Measurements from ENCODE around the gene DCAF5. TPM values are rescaled to one million over a fixed set of nuclear protein-coding genes. Genes with fewer than 3 reads are reported as not detected.

The DCAF5 gene
- total RNA-seq, 6 donors from 2014 or later: 37.7 to 78.6 (median 49.0) TPM

DNA sequence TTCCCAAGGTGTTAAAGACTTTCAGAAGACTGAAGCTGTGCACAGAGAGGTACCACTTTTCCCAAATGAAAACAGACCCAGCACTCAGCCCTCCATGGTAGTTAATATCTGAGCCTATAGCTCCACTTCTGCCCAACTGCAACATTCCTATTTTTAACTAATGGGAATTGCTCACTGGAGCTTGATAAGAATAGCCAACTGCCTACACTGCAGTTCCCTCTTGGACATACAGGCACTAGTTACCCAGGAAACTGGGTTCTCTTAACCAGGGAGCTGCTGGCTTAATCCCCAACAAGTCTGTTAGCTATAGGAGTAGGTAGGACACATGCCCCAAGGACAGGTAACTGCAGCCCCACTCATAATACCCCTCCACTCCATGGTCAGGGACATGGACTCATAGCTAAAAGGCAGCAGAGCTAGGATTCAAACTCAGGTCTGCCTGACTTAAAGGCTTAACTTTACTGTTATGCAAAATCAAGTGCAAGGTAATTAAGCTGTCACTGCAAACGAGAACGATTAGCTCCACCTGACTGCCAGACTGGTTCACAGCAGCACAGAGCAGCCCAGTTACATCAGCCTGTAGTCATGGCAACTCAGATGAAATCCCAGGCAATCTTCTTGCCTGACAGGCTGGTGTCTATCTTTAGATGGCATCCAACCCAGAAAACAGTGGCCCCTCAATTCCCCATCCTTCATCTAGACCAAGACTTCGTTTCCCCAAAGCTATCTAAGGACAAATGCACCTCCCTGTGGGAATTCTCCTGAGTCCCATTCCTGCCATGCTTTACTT lies 96.7 kb downstream of the DCAF5 start:
- Histone ChIP-seq H3K4me3 (no peak overlapping the region), H3K36me3 (peaks cover 15 to 60% (median 43%) of the 10 kb centered on the region in 4 donors), H3K27ac (no peak overlapping the region), H3K27me3 (no peaks in the 10 kb centered on the region), H3K9me3 (no peaks in the 10 kb centered on the region), H3K4me1 (peaks cover 12 to 24% (median 19%) of the 10 kb centered on the region in 4 donors)
- WGBS, 2 donors: 55 to 82% methylated on average over 3 of the region's 3 CpGs
- ATAC-seq (ENCODE audit: low FRiP score in 2 of 2) (no peak), DNase-seq (no peak)
- TF ChIP-seq POLR2AphosphoS5 (IDR thresholded peaks at IDR 0.05): no peak
- TF ChIP-seq POLR2A (IDR thresholded peaks at IDR 0.05): no peak
- TF ChIP-seq EP300 (IDR thresholded peaks at IDR 0.05): no peak
- TF ChIP-seq, protein P1, sequence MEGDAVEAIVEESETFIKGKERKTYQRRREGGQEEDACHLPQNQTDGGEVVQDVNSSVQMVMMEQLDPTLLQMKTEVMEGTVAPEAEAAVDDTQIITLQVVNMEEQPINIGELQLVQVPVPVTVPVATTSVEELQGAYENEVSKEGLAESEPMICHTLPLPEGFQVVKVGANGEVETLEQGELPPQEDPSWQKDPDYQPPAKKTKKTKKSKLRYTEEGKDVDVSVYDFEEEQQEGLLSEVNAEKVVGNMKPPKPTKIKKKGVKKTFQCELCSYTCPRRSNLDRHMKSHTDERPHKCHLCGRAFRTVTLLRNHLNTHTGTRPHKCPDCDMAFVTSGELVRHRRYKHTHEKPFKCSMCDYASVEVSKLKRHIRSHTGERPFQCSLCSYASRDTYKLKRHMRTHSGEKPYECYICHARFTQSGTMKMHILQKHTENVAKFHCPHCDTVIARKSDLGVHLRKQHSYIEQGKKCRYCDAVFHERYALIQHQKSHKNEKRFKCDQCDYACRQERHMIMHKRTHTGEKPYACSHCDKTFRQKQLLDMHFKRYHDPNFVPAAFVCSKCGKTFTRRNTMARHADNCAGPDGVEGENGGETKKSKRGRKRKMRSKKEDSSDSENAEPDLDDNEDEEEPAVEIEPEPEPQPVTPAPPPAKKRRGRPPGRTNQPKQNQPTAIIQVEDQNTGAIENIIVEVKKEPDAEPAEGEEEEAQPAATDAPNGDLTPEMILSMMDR (IDR thresholded peaks at IDR 0.05): no peak

DNA sequence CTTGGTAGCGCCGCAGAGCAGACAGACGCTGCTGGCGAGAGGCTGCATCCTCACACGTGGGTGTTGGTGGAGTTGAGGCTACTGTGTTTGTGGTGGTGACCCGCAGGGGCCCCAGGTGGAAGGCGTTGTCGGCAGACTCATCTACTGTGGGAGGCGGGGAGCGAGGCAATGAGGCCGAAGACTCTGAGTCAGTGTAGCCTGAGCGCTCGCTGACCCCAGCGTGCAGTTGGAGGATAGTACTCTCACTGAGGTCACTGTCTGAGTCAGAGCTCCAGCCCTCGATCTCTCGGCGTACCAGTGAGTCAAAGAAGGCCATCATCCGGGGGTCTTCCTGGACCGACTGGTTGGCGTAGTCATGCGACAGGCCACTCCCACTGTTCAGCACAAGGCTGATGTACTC lies 97.8 kb downstream of the DCAF5 start:
- Histone ChIP-seq H3K4me1 (peaks cover 23 to 35% (median 30%) of the 10 kb centered on the region in 4 donors), H3K27ac (no peak overlapping the region), H3K4me3 (no peak overlapping the region), H3K36me3 (peaks cover 15 to 49% (median 36%) of the 10 kb centered on the region in 4 donors), H3K9me3 (no peaks in the 10 kb centered on the region), H3K27me3 (no peaks in the 10 kb centered on the region)
- TF ChIP-seq POLR2AphosphoS5 (IDR thresholded peaks at IDR 0.05): no peak
- TF ChIP-seq, protein P1 (IDR thresholded peaks at IDR 0.05): no peak
- no peak for TF ChIP-seq POLR2A (IDR thresholded peaks at IDR 0.05)
- TF ChIP-seq EP300 (IDR thresholded peaks at IDR 0.05): no peak
- 95 to 96% methylated on average over 4 to 21 of the region's 21 CpGs for WGBS, 2 donors
- ATAC-seq (ENCODE audit: low FRiP score in 2 of 2) (peak in 1 of 2 donors; percentile 91), DNase-seq (peak in 1 of 2 donors; percentile 39)

DNA sequence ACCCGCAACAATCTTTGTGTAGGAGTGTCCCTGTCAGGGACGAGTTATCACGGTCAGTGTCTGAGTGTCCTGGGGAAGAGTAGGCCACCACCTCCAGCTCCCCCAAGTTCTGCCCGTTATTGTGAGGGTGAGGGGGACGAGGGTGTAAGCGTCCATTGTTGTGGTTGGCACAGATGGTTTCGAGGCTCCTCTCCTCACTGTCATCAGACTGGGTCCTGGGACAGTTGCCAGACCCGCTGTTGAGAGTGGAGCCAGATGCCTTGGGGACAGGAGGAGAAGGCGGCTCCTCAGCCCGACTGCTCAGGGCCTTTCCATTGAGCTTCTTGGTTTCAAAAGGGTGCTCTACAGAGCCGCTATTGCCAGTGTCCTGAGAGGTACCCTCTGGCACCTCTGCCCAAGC lies 98.9 kb downstream of the DCAF5 start:
- Histone ChIP-seq H3K36me3 (peaks cover 15 to 41% (median 27%) of the 10 kb centered on the region in 4 donors), H3K27me3 (no peaks in the 10 kb centered on the region), H3K27ac (no peak overlapping the region), H3K4me1 (peaks cover 33 to 40% (median 38%) of the 10 kb centered on the region in 4 donors), H3K9me3 (no peaks in the 10 kb centered on the region), H3K4me3 (no peak overlapping the region)
- DNase-seq (no peak), ATAC-seq (ENCODE audit: low FRiP score in 2 of 2) (no peak)
- TF ChIP-seq EP300 (IDR thresholded peaks at IDR 0.05) (no peak), POLR2AphosphoS5 (IDR thresholded peaks at IDR 0.05) (no peak), POLR2A (IDR thresholded peaks at IDR 0.05) (no peak)
- TF ChIP-seq, protein P1 (IDR thresholded peaks at IDR 0.05): no peak
- 91 to 96% methylated on average over 8 to 11 of the region's 11 CpGs for WGBS, 2 donors

DNA sequence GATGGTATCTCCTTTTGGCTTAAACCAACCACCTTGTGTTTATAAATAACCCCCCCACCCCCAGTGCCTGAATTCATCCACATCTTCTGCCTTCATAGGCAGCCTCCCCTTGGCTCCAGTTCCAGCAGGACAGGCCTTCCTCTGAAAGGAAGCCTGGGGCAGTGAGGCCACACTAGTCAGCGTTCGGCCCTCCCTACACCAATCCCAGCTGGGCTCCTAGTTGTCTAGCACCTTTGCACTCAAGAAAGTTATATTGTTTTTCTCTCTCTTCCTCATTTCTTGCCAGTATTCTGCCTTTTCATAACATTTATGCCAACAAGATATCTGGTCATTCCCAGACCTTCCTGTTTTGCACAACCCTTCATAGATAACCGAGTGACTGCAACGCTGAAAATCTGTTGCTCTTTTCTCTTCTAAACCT lies 100.7 kb downstream of the DCAF5 start:
- Histone ChIP-seq H3K4me3 (no peak overlapping the region), H3K9me3 (no peaks in the 10 kb centered on the region), H3K27me3 (no peaks in the 10 kb centered on the region), H3K36me3 (peaks cover 15 to 32% (median 22%) of the 10 kb centered on the region in 4 donors), H3K27ac (peak overlapping the region; percentile 53 to 84 (median 73)), H3K4me1 (peaks cover 43 to 59% (median 46%) of the 10 kb centered on the region in 4 donors)
- TF ChIP-seq POLR2A (IDR thresholded peaks at IDR 0.05) (no peak), EP300 (IDR thresholded peaks at IDR 0.05) (no peak), POLR2AphosphoS5 (IDR thresholded peaks at IDR 0.05) (no peak)
- TF ChIP-seq, protein P1 (IDR thresholded peaks at IDR 0.05): no peak
- DNase-seq (no peak), ATAC-seq (ENCODE audit: low FRiP score in 2 of 2) (no peak)
- WGBS, 2 donors: 38 to 44% methylated on average over 4 of the region's 4 CpGs
